PFSK-1 (cell line): Measurements from ENCODE around the gene ELAVL2.

ENCODE experiments used
- POLR2AphosphoS5 ChIP-seq: IDR thresholded peaks from 2 replicates; pipeline ENCODE4 v1.6.1; 2012; ENCODE audit warnings: low read depth, mild to moderate bottlenecking, control low read depth, low read length, moderate library complexity
- TAF1 ChIP-seq: IDR thresholded peaks from 2 replicates; pipeline ENCODE4 v1.6.1; 2012; ENCODE audit warnings: low read length, control low read depth, borderline replicate concordance; ENCODE audit not compliant: insufficient read depth

GRCh38 chr9:23823986-23824829 is 1.8 kb downstream of the ELAVL2 start:
- TF ChIP-seq POLR2AphosphoS5: no peak
- no peak for TF ChIP-seq TAF1
